Activated T-cell treated with anti-CD3 and anti-CD28 coated beads, Interleukin-2, amount 50 U/mL, for 4 hours (primary cell): ENCODE results near the gene WNT7A. TPM values are rescaled to one million over a fixed set of nuclear protein-coding genes. Genes with fewer than 3 reads are reported as not detected.

Experiments used
- ATAC-seq, 2 donors: fragments of 200-7000 bp; cut with Tn5 transposase; one replicate each; pipeline ENCODE4 v1.10.0; 2021
- DNase-seq: peaks from one replicate; pipeline ENCODE4 v3.0.0-alpha.2; 2020
- H3K27me3 Mint-ChIP-seq: one replicate; pipeline ENCODE4 v1.8.0; 2021; ENCODE audit warnings: low read depth, mixed read lengths
- H3K36me3 Mint-ChIP-seq: one replicate; pipeline ENCODE4 v1.8.0; 2022; ENCODE audit warnings: mixed read lengths; ENCODE audit not compliant: insufficient read depth
- H3K4me1 Mint-ChIP-seq: one replicate; pipeline ENCODE4 v1.8.0; 2021; ENCODE audit warnings: low read depth, mixed read lengths
- H3K4me3 Mint-ChIP-seq: one replicate; pipeline ENCODE4 v1.8.0; 2021; ENCODE audit warnings: mild to moderate bottlenecking, moderate library complexity, mixed read lengths
- H3K9me3 Mint-ChIP-seq: one replicate; pipeline ENCODE4 v1.8.0; 2021; ENCODE audit warnings: mixed read lengths
- total RNA-seq, 3 donors: library from RNA; stranded (reverse); gene quantifications; one replicate each; pipeline ENCODE4 v1.2.1, GENCODE V29; 2021

The WNT7A gene
- total RNA-seq, 3 donors from 2014 or later = 0.08 to 0.24 (median 0.10) TPM

DNA sequence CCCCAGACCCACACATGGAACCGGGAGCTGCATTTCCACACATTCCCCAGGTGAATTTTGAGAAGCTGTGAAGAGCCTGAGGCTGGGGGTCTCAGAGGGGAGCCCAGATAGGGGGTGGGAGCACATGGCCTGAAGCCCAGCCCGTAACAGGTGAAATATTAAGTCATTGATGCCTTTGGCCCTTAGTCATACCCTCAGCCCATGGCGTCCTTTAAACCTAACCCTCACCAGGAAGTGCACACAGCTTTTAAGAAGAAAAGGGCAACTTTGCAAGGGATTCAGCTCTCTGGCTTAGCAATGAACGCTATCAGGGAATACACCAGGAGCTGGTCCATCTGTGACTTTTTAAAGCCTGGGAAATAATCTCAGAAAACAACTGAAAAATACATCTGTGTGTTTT, 40.6 kb downstream of the WNT7A start:
- DNase-seq = no peak
- peaks cover 4% of the 10 kb centered on the region for H3K4me1 Mint-ChIP-seq
- ATAC-seq = no peak
- no peaks in the 10 kb centered on the region for H3K36me3 Mint-ChIP-seq
- H3K9me3 Mint-ChIP-seq = no peaks in the 10 kb centered on the region
- H3K4me3 Mint-ChIP-seq = no peak overlapping the region
- no peaks in the 10 kb centered on the region for H3K27me3 Mint-ChIP-seq

DNA sequence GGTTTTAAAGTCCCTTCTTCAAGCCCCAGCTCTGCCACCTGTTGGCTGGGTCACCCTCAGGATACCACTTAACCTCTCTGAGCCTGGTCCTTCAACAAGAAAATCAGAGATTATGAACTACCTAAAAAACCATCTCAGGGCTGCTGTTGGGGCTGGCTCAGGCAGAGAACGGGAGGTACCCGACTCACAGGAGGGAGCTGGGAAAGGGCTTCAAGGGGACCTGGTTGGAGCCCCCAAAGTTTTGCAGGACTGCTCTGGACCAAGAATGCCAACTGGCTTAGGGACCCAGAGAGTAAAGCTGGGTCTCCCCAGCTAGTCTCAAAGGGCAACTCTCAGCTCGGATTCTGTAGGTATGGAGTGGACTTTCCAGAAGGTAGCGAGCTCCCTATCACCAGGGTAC, 41.5 kb downstream of the WNT7A start:
- no peak overlapping the region for H3K4me3 Mint-ChIP-seq
- peaks cover 6% of the 10 kb centered on the region for H3K4me1 Mint-ChIP-seq
- H3K9me3 Mint-ChIP-seq = no peaks in the 10 kb centered on the region
- H3K27me3 Mint-ChIP-seq = no peaks in the 10 kb centered on the region
- H3K36me3 Mint-ChIP-seq = no peaks in the 10 kb centered on the region
- no peak for ATAC-seq
- DNase-seq = no peak

DNA sequence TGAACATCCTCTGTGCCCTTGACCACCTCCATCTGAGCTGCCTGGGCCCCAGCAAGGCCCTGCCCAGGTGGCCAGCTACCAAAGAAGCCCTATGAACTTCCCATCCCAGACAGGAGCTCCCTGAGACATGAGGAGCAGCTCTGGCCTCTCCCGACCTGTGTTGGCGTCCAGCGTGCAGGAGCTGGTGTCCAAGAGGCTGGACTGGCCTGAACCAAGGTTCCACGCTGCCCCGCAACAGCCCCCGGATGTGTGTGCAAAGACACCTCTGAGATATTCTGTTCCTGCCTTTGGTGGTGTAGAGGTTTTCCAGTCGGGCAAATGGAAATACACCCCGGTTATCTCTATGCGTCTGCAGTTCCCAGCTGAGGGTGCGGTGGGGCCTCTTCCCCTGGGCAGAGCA, 42.1 kb downstream of the WNT7A start:
- Mint-ChIP-seq H3K4me3 (no peak overlapping the region), H3K36me3 (peaks cover 3% of the 10 kb centered on the region), H3K27me3 (peaks cover 3% of the 10 kb centered on the region), H3K4me1 (peaks cover 9% of the 10 kb centered on the region), H3K9me3 (no peaks in the 10 kb centered on the region)
- no peak for DNase-seq
- no peak for ATAC-seq

DNA sequence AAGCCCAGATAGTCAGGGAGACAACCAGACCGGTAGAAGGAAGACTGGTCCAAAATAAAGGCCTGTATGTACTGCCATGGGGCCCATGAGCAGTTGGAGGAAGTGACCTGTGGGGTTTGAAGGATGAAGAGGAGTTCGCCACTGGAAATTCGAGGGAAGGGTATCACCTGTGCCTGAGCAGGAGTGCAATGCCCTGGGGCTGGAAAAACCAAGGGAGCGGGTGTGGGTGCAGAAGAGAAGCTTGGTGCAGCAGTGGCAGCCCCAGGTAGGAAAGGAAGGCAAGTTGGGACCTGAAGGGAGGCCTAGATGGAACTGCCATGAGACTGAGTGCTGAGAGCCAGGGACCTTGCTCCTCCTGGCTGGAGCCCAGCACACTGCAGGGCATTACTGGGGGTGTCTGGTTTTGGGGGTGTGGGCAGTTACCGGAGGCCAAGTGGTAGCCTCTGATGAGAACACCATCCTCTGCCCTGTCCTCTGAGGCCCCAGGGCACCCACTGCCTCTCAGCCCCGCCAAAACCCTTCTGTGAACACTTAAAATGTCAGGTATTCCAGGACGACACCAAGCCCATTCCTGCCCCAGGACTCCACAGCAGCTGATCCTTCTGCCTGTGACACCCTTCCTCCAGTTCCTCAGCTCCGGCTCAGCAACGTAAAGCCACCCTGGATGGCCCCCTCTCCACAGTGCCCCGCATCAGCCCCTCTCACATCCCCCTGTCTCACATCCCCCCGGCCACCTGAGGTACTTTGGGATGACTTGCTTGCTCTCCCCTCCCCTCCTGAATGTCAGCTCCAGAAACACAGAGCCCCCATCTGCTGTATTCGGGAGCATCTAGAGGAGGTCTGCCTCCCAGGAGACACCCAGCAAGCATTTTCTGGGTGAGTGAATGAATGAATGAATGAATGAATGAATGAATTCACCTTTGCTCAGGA, 42.9 kb downstream of the WNT7A start:
- Mint-ChIP-seq H3K36me3 (peaks cover 3% of the 10 kb centered on the region), H3K27me3 (peaks cover 3% of the 10 kb centered on the region), H3K4me1 (peaks cover 9% of the 10 kb centered on the region), H3K4me3 (no peak overlapping the region), H3K9me3 (no peaks in the 10 kb centered on the region)
- ATAC-seq = no peak
- no peak for DNase-seq

DNA sequence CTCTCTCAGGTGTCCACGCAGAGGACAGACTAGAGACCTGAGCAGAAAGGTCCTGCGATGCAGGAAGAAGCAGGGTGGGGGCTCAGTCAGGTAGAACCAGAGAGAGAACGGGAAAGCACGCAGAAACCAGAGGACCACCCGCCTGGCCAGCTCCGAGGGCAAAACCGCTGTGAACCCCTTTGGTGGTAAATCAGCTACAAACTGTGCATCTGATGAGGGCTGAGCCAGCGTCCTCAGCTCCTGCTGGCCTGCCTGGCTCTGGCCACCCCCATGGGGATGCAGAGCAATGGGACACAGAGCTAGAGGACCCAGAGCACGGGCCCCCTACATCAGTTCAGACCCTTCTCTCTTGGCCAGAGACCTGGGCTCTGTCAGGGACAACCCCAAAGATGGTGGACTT, 44.6 kb downstream of the WNT7A start:
- ATAC-seq (no peak), DNase-seq (no peak)
- peaks cover 3% of the 10 kb centered on the region for H3K36me3 Mint-ChIP-seq
- H3K27me3 Mint-ChIP-seq = peaks cover 3% of the 10 kb centered on the region
- no peak overlapping the region for H3K4me3 Mint-ChIP-seq
- peaks cover 9% of the 10 kb centered on the region for H3K4me1 Mint-ChIP-seq
- no peaks in the 10 kb centered on the region for H3K9me3 Mint-ChIP-seq

DNA sequence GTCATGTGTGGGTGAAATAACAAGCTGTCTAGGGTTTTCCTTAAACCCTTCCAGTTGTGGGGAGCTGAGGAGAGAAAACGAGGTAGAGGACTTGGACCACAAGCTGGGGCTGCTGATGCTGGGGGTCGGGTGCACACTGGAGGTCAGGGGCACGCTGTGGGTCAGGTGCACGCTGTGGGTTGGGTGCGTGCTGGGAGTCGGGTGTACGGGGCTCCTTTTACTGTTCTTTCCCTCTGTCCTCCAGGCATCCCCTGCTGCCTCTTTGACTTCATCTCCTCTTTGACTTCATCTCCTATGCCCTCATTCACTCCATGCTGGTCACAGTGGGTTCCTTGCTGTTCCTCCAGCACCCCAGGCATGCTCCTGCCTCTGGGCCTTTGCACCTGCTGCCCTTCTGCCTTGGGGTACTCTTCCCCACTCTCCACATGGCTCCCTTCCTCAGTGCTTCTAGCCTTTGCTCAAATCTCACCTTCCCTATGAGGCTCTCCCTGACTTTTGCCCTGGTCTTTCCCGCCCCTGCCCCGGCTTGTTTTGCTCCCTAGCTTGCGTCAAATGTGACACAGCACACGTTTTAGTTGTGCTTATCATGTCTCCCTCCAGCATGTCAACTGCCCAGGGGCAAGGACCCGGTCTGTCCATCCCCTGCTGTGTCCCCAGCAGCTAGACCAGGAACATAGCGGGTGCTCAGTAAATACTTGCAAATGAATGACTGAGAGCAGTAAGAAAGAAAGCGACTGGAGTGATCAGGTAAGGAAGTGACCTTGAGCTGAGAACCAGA, 45.4 kb downstream of the WNT7A start:
- no peaks in the 10 kb centered on the region for H3K9me3 Mint-ChIP-seq
- H3K4me1 Mint-ChIP-seq = peaks cover 8% of the 10 kb centered on the region
- no peak for DNase-seq
- H3K4me3 Mint-ChIP-seq = no peak overlapping the region
- H3K36me3 Mint-ChIP-seq = peaks cover 3% of the 10 kb centered on the region
- peaks cover 3% of the 10 kb centered on the region for H3K27me3 Mint-ChIP-seq
- ATAC-seq = no peak

DNA sequence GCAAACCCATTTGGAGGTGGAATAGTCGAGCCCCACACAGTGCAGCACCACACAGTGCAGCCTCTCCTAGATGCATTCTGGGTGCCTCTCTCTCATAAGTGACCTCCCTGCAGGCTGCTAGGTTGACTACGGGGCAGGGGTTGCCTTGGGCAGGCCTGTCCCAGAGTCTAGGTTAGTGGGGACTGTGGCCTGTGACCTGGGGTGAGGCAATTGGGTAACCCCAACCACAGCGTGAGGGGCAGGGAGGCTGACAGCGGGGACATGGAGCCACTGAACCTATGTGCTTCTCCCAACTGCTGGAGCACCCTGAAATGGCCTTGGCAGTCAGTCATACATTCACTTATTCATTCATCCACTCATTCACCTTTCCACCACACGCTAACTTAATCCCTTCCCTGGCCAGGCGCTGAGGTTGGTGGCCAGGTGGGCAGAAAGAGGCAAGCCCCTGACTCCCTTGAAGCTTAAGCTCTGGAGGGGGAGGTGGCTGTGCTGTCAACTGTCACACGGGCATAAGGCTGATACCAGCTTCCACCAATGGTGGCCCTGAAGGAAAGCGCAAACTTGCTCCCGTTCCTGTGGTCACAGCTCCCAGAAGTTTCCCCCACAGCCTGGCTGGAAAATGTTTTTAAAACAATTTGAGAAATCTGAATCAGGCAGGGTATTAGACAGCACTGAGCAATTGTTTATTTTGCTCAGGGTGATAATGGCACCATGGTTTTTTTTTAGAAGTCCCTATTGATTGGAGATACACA, 46.2 kb downstream of the WNT7A start:
- no peak for ATAC-seq
- peaks cover 3% of the 10 kb centered on the region for H3K36me3 Mint-ChIP-seq
- H3K4me1 Mint-ChIP-seq = peaks cover 8% of the 10 kb centered on the region
- H3K4me3 Mint-ChIP-seq = no peak overlapping the region
- H3K9me3 Mint-ChIP-seq = no peaks in the 10 kb centered on the region
- DNase-seq = no peak
- H3K27me3 Mint-ChIP-seq = peaks cover 3% of the 10 kb centered on the region

DNA sequence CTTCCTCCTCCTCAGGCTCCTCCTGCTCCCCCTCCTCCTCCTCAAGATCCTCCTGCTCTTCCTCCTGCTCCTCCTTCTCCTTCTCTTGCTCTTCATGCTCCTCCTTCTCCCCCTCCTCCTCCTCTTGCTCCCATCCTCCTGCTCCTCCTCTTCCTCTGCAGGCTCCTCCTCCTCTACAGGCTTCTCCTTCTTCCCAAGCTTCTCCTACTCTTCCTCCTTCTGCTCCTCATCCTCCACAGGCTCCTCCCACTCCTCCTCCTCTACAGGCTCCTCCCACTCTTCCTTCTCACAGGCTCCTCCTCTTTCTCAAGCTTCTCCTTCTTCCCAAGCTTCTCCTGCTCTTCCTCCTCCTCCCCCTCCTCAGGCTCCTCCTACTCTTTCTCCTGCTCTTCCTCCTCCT, 47.7 kb downstream of the WNT7A start:
- ATAC-seq (no peak), DNase-seq (no peak)
- peaks cover 3% of the 10 kb centered on the region for H3K36me3 Mint-ChIP-seq
- no peak overlapping the region for H3K4me3 Mint-ChIP-seq
- no peaks in the 10 kb centered on the region for H3K9me3 Mint-ChIP-seq
- H3K4me1 Mint-ChIP-seq = peaks cover 8% of the 10 kb centered on the region
- peaks cover 3% of the 10 kb centered on the region for H3K27me3 Mint-ChIP-seq

DNA sequence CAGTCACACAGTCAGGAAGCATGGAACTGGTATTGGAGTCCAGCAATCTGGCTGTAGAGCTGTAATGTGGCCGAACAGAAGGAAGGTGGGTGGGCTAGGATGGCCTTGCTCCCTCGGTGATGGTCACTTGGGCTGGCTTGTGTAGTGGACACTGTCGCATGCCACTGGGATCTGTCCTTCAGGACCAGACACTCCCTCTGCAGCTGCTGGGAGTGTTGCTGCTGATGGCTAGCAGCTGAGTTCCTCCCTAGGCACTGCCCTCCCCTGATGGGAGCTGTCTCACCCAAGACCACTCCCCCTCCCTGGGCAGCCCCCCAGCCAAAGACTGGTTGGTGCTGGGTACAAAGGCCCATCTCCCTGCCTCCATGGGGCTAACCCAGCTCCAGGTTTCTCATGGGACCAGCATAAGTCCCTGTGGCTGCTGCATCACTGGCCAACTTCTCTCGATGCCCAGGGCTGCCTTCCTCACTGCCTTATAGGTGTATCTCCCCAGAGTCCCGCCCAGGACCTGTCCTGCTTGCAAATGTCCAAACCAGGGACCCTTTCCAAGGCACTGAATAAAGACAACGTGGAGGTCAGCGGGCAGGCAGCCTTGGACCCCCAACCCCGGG, 48.4 kb downstream of the WNT7A start:
- H3K4me1 Mint-ChIP-seq = peaks cover 8% of the 10 kb centered on the region
- H3K36me3 Mint-ChIP-seq = peaks cover 3% of the 10 kb centered on the region
- ATAC-seq (no peak), DNase-seq (no peak)
- peaks cover 3% of the 10 kb centered on the region for H3K27me3 Mint-ChIP-seq
- H3K9me3 Mint-ChIP-seq = no peaks in the 10 kb centered on the region
- no peak overlapping the region for H3K4me3 Mint-ChIP-seq

DNA sequence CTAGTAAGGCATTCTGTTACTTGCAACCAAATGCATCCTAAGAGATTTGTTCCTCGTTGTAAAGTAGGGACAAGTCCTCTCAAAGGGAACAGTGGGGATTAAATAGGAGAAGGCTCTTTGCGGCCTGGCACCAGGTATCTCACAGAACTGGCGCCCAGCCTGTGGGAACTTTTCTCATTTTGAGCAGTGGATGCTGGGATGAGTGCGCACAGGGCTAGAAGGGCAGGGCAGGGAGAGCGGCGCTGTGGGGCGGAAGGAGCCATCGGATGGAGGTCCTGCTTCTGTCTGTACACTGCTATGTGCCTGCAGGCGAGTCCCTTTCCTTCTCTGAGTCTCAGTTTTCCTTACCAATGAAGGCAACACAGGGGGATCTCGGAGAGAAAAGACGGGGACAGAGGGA, 50.6 kb downstream of the WNT7A start:
- DNase-seq (no peak), ATAC-seq (no peak)
- Mint-ChIP-seq H3K9me3 (no peaks in the 10 kb centered on the region), H3K36me3 (peaks cover 3% of the 10 kb centered on the region), H3K4me1 (peaks cover 6% of the 10 kb centered on the region), H3K4me3 (no peak overlapping the region), H3K27me3 (peaks cover 3% of the 10 kb centered on the region)

DNA sequence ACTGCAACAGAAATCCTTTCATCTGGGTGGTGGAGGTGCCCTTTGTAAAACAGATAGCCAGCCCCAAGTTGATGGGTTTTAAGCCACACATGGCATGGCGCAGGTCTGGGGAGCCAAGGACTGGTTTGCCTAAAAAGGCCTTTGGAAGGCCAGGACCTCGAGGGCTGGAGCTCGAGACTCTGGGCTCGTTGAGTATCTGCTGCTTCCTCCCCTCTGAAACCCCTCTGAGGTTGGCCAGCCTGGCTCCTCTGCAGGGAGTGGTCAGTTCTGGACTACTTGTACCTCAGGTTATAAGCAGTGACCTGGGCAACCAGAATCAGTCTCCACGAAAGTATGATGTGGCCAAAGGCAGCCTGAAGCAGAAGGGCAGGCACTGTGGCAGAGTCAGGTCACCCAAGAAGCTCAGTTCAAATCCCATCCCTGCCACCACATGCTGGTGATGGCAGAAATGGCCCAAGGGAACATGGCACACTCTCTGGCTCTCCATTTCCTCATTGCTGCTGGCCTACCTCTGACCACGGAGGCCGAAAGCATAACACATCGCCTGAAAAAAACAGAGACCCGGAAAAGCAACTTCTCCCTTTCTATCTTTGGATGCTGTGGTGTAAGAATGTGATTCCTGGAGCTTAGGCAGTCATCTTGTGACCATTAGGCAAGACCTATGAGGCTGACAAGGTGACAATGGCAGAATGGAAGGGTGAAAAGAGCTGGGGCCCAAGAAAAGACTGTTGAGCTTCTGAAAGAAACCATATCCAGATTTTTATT, 51.2 kb downstream of the WNT7A start:
- Mint-ChIP-seq H3K9me3 (no peaks in the 10 kb centered on the region), H3K4me1 (peaks cover 4% of the 10 kb centered on the region), H3K27me3 (peaks cover 3% of the 10 kb centered on the region), H3K36me3 (peaks cover 3% of the 10 kb centered on the region), H3K4me3 (no peak overlapping the region)
- DNase-seq = no peak
- no peak for ATAC-seq

DNA sequence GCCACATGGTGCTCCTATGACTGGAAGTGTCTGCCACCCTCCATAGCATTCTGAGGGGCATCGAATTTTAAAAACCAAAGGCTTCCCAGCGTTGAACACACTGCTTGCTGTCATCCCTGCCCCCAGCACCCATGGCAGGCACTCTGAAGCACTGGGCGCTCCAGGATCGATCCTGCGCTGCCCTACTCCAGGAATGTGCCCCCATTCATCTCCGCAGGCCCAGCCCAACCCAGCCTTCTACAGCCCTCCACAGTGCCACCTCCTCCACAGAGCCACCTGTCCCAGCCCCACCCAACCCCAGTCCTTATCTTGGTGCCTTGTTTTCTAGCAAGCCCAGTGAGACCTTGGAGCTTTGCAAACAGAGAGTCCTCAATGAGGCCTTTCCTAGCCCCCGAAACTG, 52.2 kb downstream of the WNT7A start:
- Mint-ChIP-seq H3K9me3 (no peaks in the 10 kb centered on the region), H3K4me3 (no peak overlapping the region), H3K27me3 (no peaks in the 10 kb centered on the region), H3K36me3 (no peaks in the 10 kb centered on the region), H3K4me1 (no peaks in the 10 kb centered on the region)
- DNase-seq = no peak
- no peak for ATAC-seq

DNA sequence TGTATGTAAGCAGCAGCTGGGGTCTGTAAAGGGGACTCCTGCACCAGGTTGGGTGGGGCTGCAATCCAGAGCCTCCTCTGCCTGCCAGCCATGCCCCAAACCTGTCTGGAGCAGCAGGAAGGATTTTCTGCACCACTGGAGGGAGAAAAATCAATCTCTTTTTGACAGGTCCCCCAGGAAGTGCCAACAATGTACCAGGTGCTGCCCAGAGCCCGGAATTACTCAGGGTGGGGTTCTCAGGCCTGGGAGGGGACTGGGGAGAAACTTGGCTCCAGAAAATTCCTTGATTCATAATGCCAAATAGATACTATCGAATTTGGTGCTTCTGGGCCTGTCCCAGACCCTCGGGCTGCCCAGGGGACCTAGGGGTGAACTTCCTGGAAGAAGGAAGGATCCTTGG, 52.6 kb downstream of the WNT7A start:
- H3K27me3 Mint-ChIP-seq = no peaks in the 10 kb centered on the region
- ATAC-seq = no peak
- no peak overlapping the region for H3K4me3 Mint-ChIP-seq
- peaks cover under 1% of the 10 kb centered on the region for H3K9me3 Mint-ChIP-seq
- H3K4me1 Mint-ChIP-seq = peaks cover 1% of the 10 kb centered on the region
- DNase-seq = no peak
- H3K36me3 Mint-ChIP-seq = no peaks in the 10 kb centered on the region
